Spleen (tissue), 11 donors: ENCODE measurements around the gene MED26. TPM values are rescaled to one million over a fixed set of nuclear protein-coding genes. Genes with fewer than 3 reads are reported as not detected.

ENCODE experiments used
- DNase-seq: peaks from one replicate; pipeline ENCODE4 v3.0.0-alpha.2; 2020
- H3K27ac ChIP-seq, 8 donors: fragments of 200-600 bp; sonication (generic) in 7 of 8; 1 replicate in 4 of 8; 2 replicates in 4 of 8; pipeline versions ENCODE4 v1.5.0 to v1.8.0; 2016 to 2021; ENCODE audit warnings: inconsistent platforms in 4 of 8, mild to moderate bottlenecking in 4 of 8, moderate library complexity in 1 of 8
- H3K27me3 ChIP-seq, 7 donors: fragments of 200-600 bp; sonication (generic) in 6 of 7; replicated peaks in 1 of 7; 1 replicate in 4 of 7; 2 replicates in 3 of 7; pipeline versions ENCODE4 v1.5.0 to v1.8.0; 2016 to 2021; ENCODE audit warnings: inconsistent platforms in 3 of 7, mild to moderate bottlenecking in 1 of 7
- H3K36me3 ChIP-seq, 6 donors: fragments of 200-600 bp; sonication (generic) in 5 of 6; 1 replicate in 4 of 6; 2 replicates in 2 of 6; pipeline versions ENCODE4 v1.5.0 to v1.8.0; 2016 to 2021; ENCODE audit warnings: inconsistent platforms in 2 of 6
- H3K4me1 ChIP-seq, 6 donors: fragments of 200-600 bp; sonication (generic) in 5 of 6; 1 replicate in 3 of 6; 2 replicates in 3 of 6; pipeline versions ENCODE4 v1.5.0 to v1.8.0; 2016 to 2021; ENCODE audit warnings: inconsistent platforms in 3 of 6
- H3K4me3 ChIP-seq, 8 donors: fragments of 200-600 bp; sonication (generic) in 7 of 8; 1 replicate in 4 of 8; 2 replicates in 4 of 8; pipeline versions ENCODE4 v1.5.0 to v1.8.0; 2016 to 2021; ENCODE audit warnings: inconsistent platforms in 4 of 8, mild to moderate bottlenecking in 4 of 8, moderate library complexity in 2 of 8
- H3K9me3 ChIP-seq, 8 donors: fragments of 200-600 bp; sonication (generic) in 7 of 8; 1 replicate in 4 of 8; 2 replicates in 4 of 8; pipeline versions ENCODE4 v1.5.0 to v1.8.0; 2016 to 2021; ENCODE audit warnings: inconsistent platforms in 4 of 8
- CTCF ChIP-seq, 11 experiments: fragments of 200-600 bp in 7 of 11; fragments of 450-650 bp in 4 of 11; sonication (generic) in 4 of 11; IDR thresholded peaks in 8 of 11; conservative IDR thresholded peaks in 3 of 11; 1 replicate in 7 of 11; 2 replicates in 4 of 11; pipeline versions ENCODE4 v1.4.0 to v1.8.0; 2016 to 2021; ENCODE audit warnings: antibody characterized with exemption in 11 of 11, inconsistent platforms in 4 of 11, mild to moderate bottlenecking in 1 of 11
- POLR2A ChIP-seq, 3 donors: fragments of 450-650 bp; IDR thresholded peaks; one replicate each; pipeline ENCODE4 v1.5.1; 2017; ENCODE audit warnings: antibody characterized with exemption in 3 of 3, mild to moderate bottlenecking in 1 of 3
- POLR2AphosphoS5 ChIP-seq, 3 donors: sonication (generic); formaldehyde crosslinking; IDR thresholded peaks; one replicate each; pipeline ENCODE4 v1.5.1; 2017; ENCODE audit warnings: antibody characterized with exemption in 3 of 3
- WGBS, 5 donors: extraction: QIAGEN DNeasy Blood & Tissue Kit in 3 of 5; methylation state at CpG; one replicate each; pipeline versions ENCODE4 v1.1.5 to v1.1.7; 2013 to 2018; 5-methylcytosine and 5-hydroxymethylcytosine counted together
- intact Hi-C: fragments of 100-400 bp; cut with DNase I; formaldehyde crosslinking; loops from one replicate; pipeline ENCODE4 v1.15.0; 2023; ENCODE audit warnings: low total_unique reads
- polyA plus RNA-seq, 3 donors: library from polyadenylated mRNA; stranded (reverse); fragments of 200-250 nt; gene quantifications; one replicate each; pipeline ENCODE4 v1.2.1, GENCODE V29; 2013
- total RNA-seq, 7 donors: library from RNA; depleted of rRNA in 3 of 7; stranded (reverse); fragments of >200 nt in 3 of 7; fragmentation: NEBNext Ultra II Directional in 4 of 7; extraction: Animal tissue kit (Norgen Biotek cat#: 25700) in 4 of 7; gene quantifications; one replicate each; pipeline versions ENCODE4 v1.1.0 to v1.2.1, GENCODE V29; 2016 to 2021
- donor health status: healthy with polysubstance abuse.
- donor health status: DM: no; HTN: no; CAD: no; lungs with moderate emphysema.
- donor health status: DM: no; HTN: no; CAD: no.
- donor health status: Bipolar disorder and iron deficiency.
- donor health status: healthy.
- donor health status: DM: no; HTN: no; CAD: no.
- donor health status: DM: yes; HTN: yes; CAD: no.

MED26 gene
- total and polyA plus RNA-seq, 10 donors, result 6.5 to 20.4 (median 15.7) TPM

- H3K27me3 ChIP-seq, result no peaks in the 10 kb centered on the region
- no peaks in the 10 kb centered on the region for H3K9me3 ChIP-seq
- intact Hi-C loops, result no loop called here
- H3K4me1 ChIP-seq, result peaks cover 22 to 88% (median 61%) of the 10 kb centered on the region in 6 donors
- no peak for DNase-seq
- 79 to 85% (median 80%) methylated on average over 16 of the region's 16 CpGs for WGBS, 5 donors
- H3K4me3 ChIP-seq, result no peak overlapping the region
- peak overlapping the region in 3 of 8 donors; percentile 4 to 38 (median 24) for H3K27ac ChIP-seq
- TF ChIP-seq POLR2AphosphoS5 (IDR thresholded peaks at IDR 0.05) (no peak), CTCF (IDR thresholded peaks at IDR 0.05 in 8 of 11, conservative IDR thresholded peaks at IDR 0.05 in 3 of 11) (no peak)
- peaks cover 0 to 50% (median 9%) of the 10 kb centered on the region in 6 donors for H3K36me3 ChIP-seq
Measured at GRCh38 chr19:16625163-16625958, 2.6 kb downstream of the MED26 start.

- no peak for DNase-seq
- Histone ChIP-seq H3K4me1 (peaks cover 19 to 92% (median 67%) of the 10 kb centered on the region in 6 donors), H3K27me3 (no peaks in the 10 kb centered on the region), H3K9me3 (no peaks in the 10 kb centered on the region), H3K36me3 (peaks cover 0 to 44% (median 7%) of the 10 kb centered on the region in 6 donors), H3K4me3 (no peak overlapping the region), H3K27ac (no peak overlapping the region)
- intact Hi-C loops, result no loop called here
- 78 to 91% (median 84%) methylated on average over 6 to 10 of the region's 10 CpGs for WGBS, 5 donors
- TF ChIP-seq POLR2AphosphoS5 (IDR thresholded peaks at IDR 0.05) (no peak), POLR2A (IDR thresholded peaks at IDR 0.05) (no peak), CTCF (IDR thresholded peaks at IDR 0.05 in 8 of 11, conservative IDR thresholded peaks at IDR 0.05 in 3 of 11) (no peak)
Measured at GRCh38 chr19:16624236-16624635, 3.8 kb downstream of the MED26 start.

GRCh38 chr19:16623576-16623975 lies 4.4 kb downstream of the MED26 start:
- Histone ChIP-seq H3K4me3 (no peak overlapping the region), H3K9me3 (no peaks in the 10 kb centered on the region), H3K36me3 (peaks cover 0 to 44% (median 7%) of the 10 kb centered on the region in 6 donors), H3K27me3 (no peaks in the 10 kb centered on the region), H3K4me1 (peaks cover 22 to 92% (median 67%) of the 10 kb centered on the region in 6 donors), H3K27ac (no peak overlapping the region)
- 63 to 81% (median 77%) methylated on average over 6 of the region's 6 CpGs for WGBS, 5 donors
- intact Hi-C loops, result no loop called here
- TF ChIP-seq POLR2A (IDR thresholded peaks at IDR 0.05) (no peak), POLR2AphosphoS5 (IDR thresholded peaks at IDR 0.05) (no peak), CTCF (IDR thresholded peaks at IDR 0.05 in 8 of 11, conservative IDR thresholded peaks at IDR 0.05 in 3 of 11) (no peak)
- no peak for DNase-seq

GRCh38 chr19:16623066-16623465 lies 4.9 kb downstream of the MED26 start:
- no peak for DNase-seq
- H3K27me3 ChIP-seq, result no peaks in the 10 kb centered on the region
- intact Hi-C loops, result no loop called here
- H3K4me1 ChIP-seq, result peaks cover 27 to 96% (median 72%) of the 10 kb centered on the region in 6 donors
- no peaks in the 10 kb centered on the region for H3K9me3 ChIP-seq
- H3K36me3 ChIP-seq, result peaks cover 0 to 44% (median 7%) of the 10 kb centered on the region in 6 donors
- 88 to 97% (median 90%) methylated on average over 2 of the region's 2 CpGs for WGBS, 5 donors
- no peak overlapping the region for H3K27ac ChIP-seq
- TF ChIP-seq CTCF (IDR thresholded peaks at IDR 0.05 in 8 of 11, conservative IDR thresholded peaks at IDR 0.05 in 3 of 11) (no peak), POLR2AphosphoS5 (IDR thresholded peaks at IDR 0.05) (no peak), POLR2A (IDR thresholded peaks at IDR 0.05) (no peak)
- no peak overlapping the region for H3K4me3 ChIP-seq
